A549 (cell line): Measurements from ENCODE around the gene SUB1.

Source experiments
- EP300 ChIP-seq, 2 experiments: fragments of >200 bp; sonication (Bioruptor Twin); formaldehyde crosslinking; IDR thresholded peaks; 2 replicates in 1 of 2; 3 replicates in 1 of 2; pipeline ENCODE4 v1.6.1; 2016 to 2017
- KDM1A ChIP-seq: fragments of 200-600 bp; sonication (generic); IDR thresholded peaks from 2 replicates; pipeline ENCODE4 v1.6.1; 2016; ENCODE audit warnings: low read depth, mild to moderate bottlenecking

DNA sequence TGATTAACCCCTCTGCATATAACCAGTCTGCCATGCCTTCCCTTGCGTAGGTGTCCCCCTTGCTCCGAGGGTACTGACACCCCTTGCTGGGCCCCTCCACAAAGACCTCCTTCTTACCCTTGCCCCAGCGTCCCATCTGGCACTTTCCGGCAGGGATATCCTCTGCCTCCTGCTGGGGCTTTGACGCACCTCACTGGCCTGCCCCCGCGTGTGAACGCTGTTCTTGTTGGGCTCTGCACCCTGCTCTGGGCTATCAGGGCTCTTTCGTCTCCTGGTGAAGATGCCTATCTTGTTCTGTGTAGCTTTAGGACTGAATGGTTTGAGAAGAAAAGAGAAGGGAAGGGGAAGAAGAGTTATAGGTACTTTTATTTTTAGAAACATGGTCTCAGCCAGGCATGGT, 53.0 kb downstream of the SUB1 start:
- TF ChIP-seq EP300 (IDR thresholded peaks at IDR 0.05) (no peak), KDM1A (no peak)
